Measurements from ENCODE around the gene DNAH10. TPM values are rescaled to one million over a fixed set of nuclear protein-coding genes. Genes with fewer than 3 reads are reported as not detected.

The DNAH10 gene
- total and polyA plus RNA-seq, 10 of the 15 experiments (the other 5 are each of a cell fraction or from before 2014, with no cell fraction given) = 0.01 to 0.32 (median 0.06) TPM

GRCh38 chr12:123829561-123829960 is 67.5 kb downstream of the DNAH10 start:
- ChIA-PET CTCF (no interaction called here), SMC1A (ENCODE audit: uncharacterized antibody, unreplicated experiment) (interaction anchor here (1.2 kb wide), 1 partner anchor 11 kb away, joined by 3 read pairs; no protein-coding TSS in a partner anchor), POLR2A (interaction anchor here (0.6 kb wide), 1 partner anchor 92 kb away, joined by 3 read pairs; no protein-coding TSS in a partner anchor), RAD21 (ENCODE audit: unreplicated experiment) (no interaction called here)
- DNase-seq (ENCODE audit: low read depth, low spot score) (no peak), FAIRE-seq (no peak), ATAC-seq (no peak)
- H3K27ac ChIP-seq (ENCODE audit: control insufficient read depth, insufficient read depth) = no peak overlapping the region
- H3K79me2 ChIP-seq (ENCODE audit: control insufficient read depth, insufficient read depth, low read length) = no peaks in the 10 kb centered on the region
- intact Hi-C loops (cut with micrococcal nuclease; ENCODE audit: unreplicated experiment) (no loop called here), in situ Hi-C loops (cut with MboI) (no loop called here)
- no peak overlapping the region for H2AFZ ChIP-seq (ENCODE audit: control insufficient read depth, low read depth, low read length)
- H3K4me1 ChIP-seq (ENCODE audit: control insufficient read depth, insufficient read depth, low read length) = no peaks in the 10 kb centered on the region
- H3K4me2 ChIP-seq (ENCODE audit: control insufficient read depth, insufficient read depth) = no peak overlapping the region
- BruUV-seq (replicated peaks) = no TSS peak
- H3K4me3 ChIP-seq = no peak overlapping the region
- no peaks in the 10 kb centered on the region for H3K27me3 ChIP-seq (replicated peaks in 1 of 2; ENCODE audit: control insufficient read depth in 2 of 2, insufficient read depth in 2 of 2, low read length in 1 of 2)
- H4K20me1 ChIP-seq (ENCODE audit: control insufficient read depth, insufficient read depth) = no peaks in the 10 kb centered on the region
- 52% methylated on average over 10 of the region's 10 CpGs for WGBS (ENCODE audit: insufficient coverage, insufficient replicate concordance, low lambda C conversion rate, missing lambda C conversion rate)
- TF ChIP-seq RB1 (IDR thresholded peaks at IDR 0.05; ENCODE audit: borderline replicate concordance) (no peak), JUND (IDR thresholded peaks at IDR 0.05; ENCODE audit: low read depth, low read length) (no peak), ATF3 (IDR thresholded peaks at IDR 0.05; ENCODE audit: borderline replicate concordance, extremely low read depth, low read depth, low read length) (no peak)
- no peaks in the 10 kb centered on the region for H3K36me3 ChIP-seq (ENCODE audit: control insufficient read depth in 2 of 2, insufficient read depth in 2 of 2, low read length in 1 of 2)
- peaks cover 3% of the 10 kb centered on the region for H3K9me3 ChIP-seq (replicated peaks; ENCODE audit: control insufficient read depth, insufficient read depth, low read length)
- no peak overlapping the region for H3K9ac ChIP-seq (ENCODE audit: control insufficient read depth, insufficient read depth, low read length)

GRCh38 chr12:123830675-123831074 is 68.6 kb downstream of the DNAH10 start:
- ChIA-PET POLR2A (no interaction called here), SMC1A (ENCODE audit: uncharacterized antibody, unreplicated experiment) (no interaction called here), CTCF (no interaction called here), RAD21 (ENCODE audit: unreplicated experiment) (no interaction called here)
- no peak for DNase-seq (ENCODE audit: low read depth, low spot score)
- peaks cover 4% of the 10 kb centered on the region for H3K9me3 ChIP-seq (replicated peaks; ENCODE audit: control insufficient read depth, insufficient read depth, low read length)
- no peaks in the 10 kb centered on the region for H3K36me3 ChIP-seq (ENCODE audit: control insufficient read depth in 2 of 2, insufficient read depth in 2 of 2, low read length in 1 of 2)
- no peak for ATAC-seq
- no peak overlapping the region for H3K27ac ChIP-seq (ENCODE audit: control insufficient read depth, insufficient read depth)
- no peak overlapping the region for H3K9ac ChIP-seq (ENCODE audit: control insufficient read depth, insufficient read depth, low read length)
- WGBS (ENCODE audit: insufficient coverage, insufficient replicate concordance, low lambda C conversion rate, missing lambda C conversion rate) = 54% methylated on average over 2 of the region's 2 CpGs
- TF ChIP-seq MYC (IDR thresholded peaks at IDR 0.05; ENCODE audit: insufficient read depth, insufficient read length, insufficient replicate concordance, low read length, severe bottlenecking) = no peak
- no peaks in the 10 kb centered on the region for H4K20me1 ChIP-seq (ENCODE audit: control insufficient read depth, insufficient read depth)
- intact Hi-C loops (cut with micrococcal nuclease; ENCODE audit: unreplicated experiment) (no loop called here), in situ Hi-C loops (cut with MboI) (no loop called here)
- H3K4me1 ChIP-seq (ENCODE audit: control insufficient read depth, insufficient read depth, low read length) = no peaks in the 10 kb centered on the region
- H2AFZ ChIP-seq (ENCODE audit: control insufficient read depth, low read depth, low read length) = no peak overlapping the region
- H3K27me3 ChIP-seq (replicated peaks in 1 of 2; ENCODE audit: control insufficient read depth in 2 of 2, insufficient read depth in 2 of 2, low read length in 1 of 2) = no peaks in the 10 kb centered on the region
- BruUV-seq (replicated peaks) = no TSS peak
- H3K79me2 ChIP-seq (ENCODE audit: control insufficient read depth, insufficient read depth, low read length) = no peaks in the 10 kb centered on the region
- no peak for FAIRE-seq
- no peak overlapping the region for H3K4me2 ChIP-seq (ENCODE audit: control insufficient read depth, insufficient read depth)
- no peak overlapping the region for H3K4me3 ChIP-seq
